PC-3 (cell line): Measurements from ENCODE around the gene PVALB. TPM values are rescaled to one million over a fixed set of nuclear protein-coding genes. Genes with fewer than 3 reads are reported as not detected.

Experiments used
- ATAC-seq: fragments of 200-7000 bp; cut with Tn5 transposase; 2 replicates; pipeline ENCODE4 v1.9.1; 2020; ENCODE audit warnings: mild to moderate bottlenecking, moderate library complexity
- BruUV-seq: library from RNA; stranded (reverse); fragments of 400-500 nt; replicated peaks from 2 replicates; lab custom pipeline; 2021; lab: Mats Ljungman, UMichigan
- CTCF ChIA-PET: fragments of 300-600 bp; sonication (Branson Sonifier 250); formaldehyde crosslinking; loops from one replicate; lab custom pipeline; 2022; ENCODE audit warnings: antibody characterized with exemption; lab: Charles Lee
- POLR2A ChIA-PET: fragments of 300-600 bp; sonication (Branson Sonifier 250); formaldehyde crosslinking; loops from one replicate; lab custom pipeline; 2022; ENCODE audit warnings: antibody characterized with exemption; ENCODE audit not compliant: unreplicated experiment; lab: Charles Lee
- DNase-seq: peaks from one replicate; pipeline ENCODE4 v3.0.0-alpha.2; 2015
- H2AFZ ChIP-seq: fragments of 300-600 bp; sonication (generic); 2 replicates; pipeline ENCODE4 v1.6.0; 2016; ENCODE audit warnings: antibody characterized with exemption, low read length
- H3F3A ChIP-seq: fragments of 300-600 bp; sonication (generic); one replicate; pipeline ENCODE4 v1.6.0; 2017; ENCODE audit warnings: antibody characterized with exemption, low read length, control low read depth, mild to moderate bottlenecking; ENCODE audit not compliant: unreplicated experiment
- H3K27ac ChIP-seq: fragments of 300-600 bp; sonication (generic); 2 replicates; pipeline ENCODE4 v1.5.1; 2016; ENCODE audit warnings: mild to moderate bottlenecking, low read length
- H3K27me3 ChIP-seq: fragments of 300-600 bp; sonication (generic); 2 replicates; pipeline ENCODE4 v1.6.1; 2016; ENCODE audit warnings: low read length, mixed read lengths
- H3K36me3 ChIP-seq: fragments of 300-600 bp; sonication (generic); 2 replicates; pipeline ENCODE4 v1.6.1; 2016; ENCODE audit warnings: low read depth, mixed run types, low read length, mixed read lengths
- H3K4me1 ChIP-seq: fragments of 300-600 bp; sonication (generic); 2 replicates; pipeline ENCODE4 v1.5.1; 2016; ENCODE audit warnings: low read length; ENCODE audit not compliant: insufficient read depth
- H3K4me2 ChIP-seq: fragments of 300-600 bp; sonication (generic); 2 replicates; pipeline ENCODE4 v1.6.0; 2016; ENCODE audit warnings: low read length
- H3K4me3 ChIP-seq: fragments of 300-600 bp; sonication (generic); 2 replicates; pipeline ENCODE4 v1.5.1; 2016; ENCODE audit warnings: mild to moderate bottlenecking, low read length, mixed read lengths
- H3K79me2 ChIP-seq: fragments of 300-600 bp; sonication (generic); 2 replicates; pipeline ENCODE4 v1.6.1; 2017; ENCODE audit warnings: low read length, mixed read lengths
- H3K9ac ChIP-seq: fragments of 300-600 bp; sonication (generic); 2 replicates; pipeline ENCODE4 v1.6.0; 2016; ENCODE audit warnings: mild to moderate bottlenecking, low read length
- H3K9me2 ChIP-seq: fragments of 300-600 bp; sonication (generic); replicated peaks from 2 replicates; pipeline ENCODE4 v1.6.1; 2016; ENCODE audit warnings: mixed run types, low read length, mixed read lengths
- H3K9me3 ChIP-seq: fragments of 300-600 bp; sonication (generic); 2 replicates; pipeline ENCODE4 v1.6.1; 2016; ENCODE audit warnings: low read length, mixed read lengths
- H4K20me1 ChIP-seq: fragments of 300-600 bp; sonication (generic); 2 replicates; pipeline ENCODE4 v1.6.1; 2016; ENCODE audit warnings: low read length, mixed read lengths
- CTCF ChIP-seq: fragments of 300-600 bp; sonication (generic); conservative IDR thresholded peaks from 2 replicates; pipeline ENCODE4 v1.5.1; 2017; ENCODE audit warnings: antibody characterized with exemption, low read depth, mild to moderate bottlenecking, low read length
- EZH2 ChIP-seq: fragments of 300-600 bp; sonication (generic); IDR thresholded peaks from one replicate; pipeline ENCODE4 v1.6.1; 2017; ENCODE audit warnings: antibody characterized with exemption, mild to moderate bottlenecking, low read length; ENCODE audit not compliant: unreplicated experiment
- EZH2phosphoT487 ChIP-seq: fragments of 300-600 bp; sonication (generic); IDR thresholded peaks from 2 replicates; pipeline ENCODE4 v1.6.1; 2018; ENCODE audit warnings: mild to moderate bottlenecking, antibody characterized with exemption, low read length, borderline replicate concordance
- intact Hi-C: fragments of 100-400 bp; cut with micrococcal nuclease; formaldehyde crosslinking; loops from 2 replicates; pipeline ENCODE4 v1.9.0; 2023
- total RNA-seq: library from RNA; depleted of rRNA; stranded (reverse); fragments of >200 nt; gene quantifications from 2 replicates; pipeline ENCODE4 v1.2.3, GENCODE V29; 2014

PVALB gene
- total RNA-seq, 1 experiment from 2014 or later, result not detected

GRCh38 chr22:36760786-36761185, 56.0 kb downstream of the PVALB start:
- Histone ChIP-seq H3F3A (no peaks in the 10 kb centered on the region), H3K4me1 (peaks cover 8% of the 10 kb centered on the region; the same call in 1 of the 2 replicates), H3K4me2 (no peak overlapping the region), H4K20me1 (no peaks in the 10 kb centered on the region), H2AFZ (no peak overlapping the region), H3K9me2 (no peaks in the 10 kb centered on the region), H3K27me3 (no peaks in the 10 kb centered on the region), H3K79me2 (no peaks in the 10 kb centered on the region), H3K27ac (no peak overlapping the region), H3K9me3 (no peaks in the 10 kb centered on the region), H3K9ac (no peak overlapping the region), H3K4me3 (no peak overlapping the region), H3K36me3 (no peaks in the 10 kb centered on the region)
- ChIA-PET POLR2A (no interaction called here), CTCF (no interaction called here)
- no peak for TF ChIP-seq EZH2
- TF ChIP-seq EZH2phosphoT487, result no peak
- no peak for TF ChIP-seq CTCF
- intact Hi-C loops, result no loop called here
- DNase-seq (no peak), ATAC-seq (no peak)
- BruUV-seq, result TSS peak; percentile 8

GRCh38 chr22:36759481-36760159, 57.2 kb downstream of the PVALB start:
- POLR2A ChIA-PET, result no interaction called here
- Histone ChIP-seq H3K9me2 (no peaks in the 10 kb centered on the region), H3K4me3 (no peak overlapping the region), H3K27me3 (no peaks in the 10 kb centered on the region), H3K9me3 (no peaks in the 10 kb centered on the region), H3K4me1 (peaks cover 8% of the 10 kb centered on the region; the same call in 1 of the 2 replicates), H3K79me2 (no peaks in the 10 kb centered on the region), H3F3A (no peaks in the 10 kb centered on the region), H4K20me1 (no peaks in the 10 kb centered on the region), H3K9ac (no peak overlapping the region), H2AFZ (no peak overlapping the region), H3K4me2 (no peak overlapping the region), H3K36me3 (no peaks in the 10 kb centered on the region), H3K27ac (no peak overlapping the region)
- TF ChIP-seq CTCF (no peak), EZH2phosphoT487 (no peak), EZH2 (no peak)
- BruUV-seq, result no TSS peak
- DNase-seq, result no peak
- ATAC-seq, result no peak
- CTCF ChIA-PET, result no interaction called here
- intact Hi-C loops, result no loop called here

- Histone ChIP-seq H3K9me2 (no peaks in the 10 kb centered on the region), H3K4me3 (no peak overlapping the region), H3K9ac (no peak overlapping the region), H2AFZ (no peak overlapping the region), H3K27me3 (no peaks in the 10 kb centered on the region), H3K36me3 (no peaks in the 10 kb centered on the region), H3K4me1 (peaks cover 8% of the 10 kb centered on the region; the same call in 1 of the 2 replicates), H4K20me1 (no peaks in the 10 kb centered on the region), H3K27ac (no peak overlapping the region), H3K4me2 (no peak overlapping the region), H3K79me2 (no peaks in the 10 kb centered on the region), H3K9me3 (no peaks in the 10 kb centered on the region), H3F3A (no peaks in the 10 kb centered on the region)
- POLR2A ChIA-PET, result no interaction called here
- no peak for DNase-seq
- CTCF ChIA-PET, result no interaction called here
- TF ChIP-seq EZH2phosphoT487 (no peak), EZH2 (no peak), CTCF (no peak)
- intact Hi-C loops, result no loop called here
- BruUV-seq, result no TSS peak
- ATAC-seq, result no peak
Observed at GRCh38 chr22:36758792-36759271, 58.0 kb downstream of the PVALB start.
